Medulla oblongata (tissue), 1 donor: ENCODE results near the gene HAUS1.
"Not testable (repeated sequence)": the region's sequence is repeated elsewhere in the genome, so short reads cannot be mapped to it uniquely, and the experiment has no call there.

Experiments used
- DNase-seq: peaks from one replicate; pipeline ENCODE4 v3.0.0-alpha.2; 2015; ENCODE audit errors: extremely low spot score

Gene HAUS1

GRCh38 chr18:46156124-46156745, 52.0 kb downstream of the HAUS1 start:
- no peak for DNase-seq

- no peak for DNase-seq
Measured at GRCh38 chr18:46156843-46157242, 52.7 kb downstream of the HAUS1 start.

DNA sequence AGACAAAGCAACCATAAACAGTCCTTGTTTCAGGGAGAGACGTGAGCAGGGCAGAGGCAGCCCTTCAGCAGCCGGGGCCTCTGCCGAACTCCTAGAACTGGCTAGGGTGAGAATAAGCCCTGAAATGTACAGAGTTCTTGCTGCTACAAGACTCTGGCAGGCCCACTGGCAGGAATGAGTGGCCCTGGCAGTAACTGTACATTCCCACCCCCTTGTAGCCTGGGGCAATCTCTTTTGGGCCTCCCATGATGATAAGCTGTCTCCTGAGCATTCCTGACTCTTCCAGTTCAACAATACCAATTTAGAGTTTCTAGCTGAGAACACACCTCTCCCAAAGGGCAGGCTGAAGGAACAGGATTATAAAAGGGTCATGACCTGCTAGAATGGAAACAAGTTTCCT, 54.3 kb downstream of the HAUS1 start:
- no peak for DNase-seq

- DNase-seq, result no peak
Measured at GRCh38 chr18:46160050-46160798, 56.0 kb downstream of the HAUS1 start.

GRCh38 chr18:46160840-46161239, 56.7 kb downstream of the HAUS1 start:
- DNase-seq, result not testable (repeated sequence)

- no peak for DNase-seq
Measured at GRCh38 chr18:46161703-46162396, 57.7 kb downstream of the HAUS1 start.

DNA sequence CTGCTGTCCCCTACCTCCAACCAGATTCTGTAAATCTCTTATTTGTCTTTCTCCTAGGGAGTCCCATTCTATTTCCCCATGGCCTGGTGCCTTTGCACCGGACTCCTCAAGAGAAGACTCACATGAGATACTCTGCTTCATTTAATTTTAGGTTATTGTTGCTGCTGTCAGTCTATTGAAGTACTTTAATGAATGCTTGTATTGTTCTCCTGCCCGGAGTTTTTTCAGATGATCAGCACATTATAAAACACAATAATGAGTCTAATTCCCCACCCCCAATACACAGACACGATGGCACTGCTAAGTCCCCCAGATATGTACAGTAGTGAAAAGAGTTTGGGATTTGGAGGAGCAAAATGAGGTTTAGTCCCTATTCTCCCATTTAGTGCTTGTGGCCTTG, 58.9 kb downstream of the HAUS1 start:
- DNase-seq, result no peak

- DNase-seq, result no peak
Measured at GRCh38 chr18:46163941-46164499, 59.8 kb downstream of the HAUS1 start.

- not testable (repeated sequence) for DNase-seq
Measured at GRCh38 chr18:46164502-46164901, 60.3 kb downstream of the HAUS1 start.

GRCh38 chr18:46164920-46165319, 60.7 kb downstream of the HAUS1 start:
- DNase-seq, result no peak

GRCh38 chr18:46166261-46166970, 62.2 kb downstream of the HAUS1 start:
- no peak for DNase-seq

GRCh38 chr18:46167971-46168370, 63.8 kb downstream of the HAUS1 start:
- peak; percentile 33 for DNase-seq

GRCh38 chr18:46169464-46169941, 65.3 kb downstream of the HAUS1 start:
- no peak for DNase-seq

- no peak for DNase-seq
Measured at GRCh38 chr18:46171331-46171730, 67.1 kb downstream of the HAUS1 start.

- DNase-seq, result peak; percentile 95
Measured at GRCh38 chr18:46173393-46174341, 69.5 kb downstream of the HAUS1 start.

DNA sequence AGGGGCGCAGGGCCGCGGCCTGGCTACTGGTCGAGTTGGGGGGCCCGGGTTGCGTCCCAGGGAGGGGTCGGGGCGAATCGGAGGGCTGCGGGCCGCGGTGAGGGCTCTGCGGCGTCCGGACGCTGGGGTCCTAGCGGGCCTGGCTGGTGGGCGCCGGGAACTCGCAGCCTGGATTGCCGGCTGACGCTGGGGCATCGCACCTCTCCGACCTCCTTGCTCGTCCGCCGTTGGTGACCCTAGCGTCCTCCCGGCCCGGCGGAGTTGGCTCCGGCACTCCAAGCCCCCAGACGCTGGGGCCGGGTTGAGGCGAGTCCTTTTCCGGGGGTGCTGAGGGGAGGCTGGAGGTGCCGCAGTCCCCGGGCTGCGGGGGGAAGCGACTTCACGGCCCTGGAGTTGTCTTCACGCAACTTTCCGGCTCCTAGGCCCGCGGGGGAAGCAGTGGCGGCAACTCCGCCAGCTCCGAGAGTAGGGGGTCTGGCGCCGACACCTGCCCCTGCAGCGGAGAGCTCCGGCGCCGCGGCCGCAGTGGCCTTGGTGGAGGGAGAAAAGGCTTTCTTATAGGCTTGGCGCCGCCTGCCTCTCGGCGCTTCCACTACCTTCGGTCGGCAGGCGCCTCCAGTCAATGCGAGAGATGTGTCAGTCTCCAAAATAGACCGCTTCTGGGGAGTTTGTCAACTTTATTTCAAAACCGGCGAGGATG, 70.3 kb downstream of the HAUS1 start:
- DNase-seq, result no peak

- no peak for DNase-seq
Measured at GRCh38 chr18:46176001-46176400, 71.8 kb downstream of the HAUS1 start.
